H9 (cell line): ENCODE results near the gene BNIP5. TPM values are rescaled to one million over a fixed set of nuclear protein-coding genes. Genes with fewer than 3 reads are reported as not detected.

Experiments used
- DNase-seq: peaks from one replicate; pipeline ENCODE4 v3.0.0-alpha.2; 2017
- H2AFZ ChIP-seq: one replicate; pipeline ENCODE4 v1.6.1; 2013; ENCODE audit warnings: mild to moderate bottlenecking, low read length, control low read depth, moderate library complexity
- H2AK5ac ChIP-seq: 2 replicates; pipeline ENCODE4 v1.6.1; 2013; ENCODE audit warnings: low read length, control low read depth, mixed read lengths; ENCODE audit not compliant: insufficient read length
- H2BK120ac ChIP-seq: one replicate; pipeline ENCODE4 v1.6.1; 2013; ENCODE audit warnings: low read depth, mild to moderate bottlenecking, low read length, control low read depth, inconsistent platforms; ENCODE audit not compliant: poor library complexity, severe bottlenecking
- H2BK12ac ChIP-seq: 2 replicates; pipeline ENCODE4 v1.6.1; 2013; ENCODE audit warnings: low read length, control low read depth, mixed read lengths, low read depth; ENCODE audit not compliant: insufficient read length
- H2BK15ac ChIP-seq: 2 replicates; pipeline ENCODE4 v1.6.1; 2013; ENCODE audit warnings: low read depth, low read length, control low read depth
- H2BK20ac ChIP-seq: one replicate; pipeline ENCODE4 v1.6.1; 2013; ENCODE audit warnings: low read depth, mild to moderate bottlenecking, low read length, control low read depth, inconsistent platforms; ENCODE audit not compliant: poor library complexity, severe bottlenecking
- H2BK5ac ChIP-seq: 2 replicates; pipeline ENCODE4 v1.6.1; 2013; ENCODE audit warnings: low read length, control low read depth, mixed read lengths; ENCODE audit not compliant: insufficient read length
- H3K14ac ChIP-seq: 2 replicates; pipeline ENCODE4 v1.6.1; 2013; ENCODE audit warnings: low read length, control low read depth; ENCODE audit not compliant: insufficient read depth
- H3K18ac ChIP-seq: 2 replicates; pipeline ENCODE4 v1.6.1; 2013; ENCODE audit warnings: low read depth, mild to moderate bottlenecking, mixed read lengths, low read length, control low read depth; ENCODE audit not compliant: insufficient read length
- H3K23ac ChIP-seq: 2 replicates; pipeline ENCODE4 v1.6.1; 2013; ENCODE audit warnings: low read length, control low read depth, mixed read lengths, low read depth; ENCODE audit not compliant: insufficient read length
- H3K23me2 ChIP-seq: 2 replicates; pipeline ENCODE4 v1.6.1; 2013; ENCODE audit warnings: low read depth, mild to moderate bottlenecking, mixed read lengths, low read length, control low read depth; ENCODE audit not compliant: insufficient read length, poor library complexity, severe bottlenecking
- H3K27ac ChIP-seq: 2 replicates; pipeline ENCODE4 v1.5.1; 2013; ENCODE audit warnings: low read length, control low read depth, mixed read lengths, low read depth; ENCODE audit not compliant: insufficient read length
- H3K27me3 ChIP-seq: 2 replicates; pipeline ENCODE4 v1.6.1; 2013; ENCODE audit warnings: low read length, control low read depth, inconsistent platforms; ENCODE audit not compliant: insufficient read depth
- H3K4ac ChIP-seq: 2 replicates; pipeline ENCODE4 v1.6.1; 2013; ENCODE audit warnings: low read depth, mild to moderate bottlenecking, control low read depth, inconsistent platforms, low read length, moderate library complexity
- H3K4me1 ChIP-seq: 2 replicates; pipeline ENCODE4 v1.6.1; 2013; ENCODE audit warnings: low read length, control low read depth, inconsistent platforms; ENCODE audit not compliant: insufficient read depth
- H3K4me2 ChIP-seq: 2 replicates; pipeline ENCODE4 v1.6.1; 2013; ENCODE audit warnings: low read length, control low read depth, mixed read lengths; ENCODE audit not compliant: insufficient read length, insufficient read depth
- H3K56ac ChIP-seq: 2 replicates; pipeline ENCODE4 v1.6.1; 2013; ENCODE audit warnings: low read depth, mild to moderate bottlenecking, mixed read lengths, low read length, control low read depth; ENCODE audit not compliant: insufficient read length
- H3K79me1 ChIP-seq: 2 replicates; pipeline ENCODE4 v1.6.1; 2013; ENCODE audit warnings: low read depth, mild to moderate bottlenecking, moderate library complexity, low read length, control low read depth, inconsistent platforms; ENCODE audit not compliant: insufficient read depth, poor library complexity, severe bottlenecking
- H3K79me2 ChIP-seq: 2 replicates; pipeline ENCODE4 v1.6.1; 2013; ENCODE audit warnings: low read length, control low read depth, inconsistent platforms; ENCODE audit not compliant: insufficient read depth
- H3K9ac ChIP-seq: 2 replicates; pipeline ENCODE4 v1.6.1; 2013; ENCODE audit warnings: low read length, control low read depth, mixed read lengths; ENCODE audit not compliant: insufficient read length; ENCODE audit errors: extremely low read depth
- H3K9me3 ChIP-seq: one replicate; pipeline ENCODE4 v1.6.1; 2013; ENCODE audit warnings: low read depth, low read length, inconsistent platforms; ENCODE audit not compliant: control insufficient read depth
- H3T11ph ChIP-seq: one replicate; pipeline ENCODE4 v1.6.1; 2013; ENCODE audit warnings: mild to moderate bottlenecking, low read length, control low read depth, inconsistent platforms
- H4K20me1 ChIP-seq: one replicate; pipeline ENCODE4 v1.6.1; 2013; ENCODE audit not compliant: control insufficient read depth, insufficient read length, insufficient read depth
- H4K5ac ChIP-seq: 2 replicates; pipeline ENCODE4 v1.6.1; 2013; ENCODE audit warnings: low read depth, mild to moderate bottlenecking, mixed read lengths, low read length, control low read depth; ENCODE audit not compliant: insufficient read length
- H4K8ac ChIP-seq: replicated peaks from 2 replicates; pipeline ENCODE4 v1.6.1; 2013; ENCODE audit warnings: low read length, control low read depth, mixed read lengths, low read depth; ENCODE audit not compliant: insufficient read length
- H4K91ac ChIP-seq: 2 replicates; pipeline ENCODE4 v1.6.1; 2013; ENCODE audit warnings: low read depth, mild to moderate bottlenecking, moderate library complexity, mixed read lengths, low read length, control low read depth; ENCODE audit not compliant: insufficient read length
- H3K27ac Mint-ChIP-seq, 3 experiments: 2 replicates in 2 of 3; 3 replicates in 1 of 3; pipeline ENCODE4 v1.8.0; 2020 to 2021; ENCODE audit warnings: mixed read lengths in 3 of 3, mild to moderate bottlenecking in 1 of 3, moderate library complexity in 1 of 3
- H3K27me3 Mint-ChIP-seq: 2 replicates; pipeline ENCODE4 v1.8.0; 2021; ENCODE audit warnings: low read depth, mild to moderate bottlenecking, moderate library complexity, mixed read lengths
- H3K36me3 Mint-ChIP-seq, 3 experiments: 2 replicates in 2 of 3; 3 replicates in 1 of 3; pipeline ENCODE4 v1.8.0; 2020 to 2021; ENCODE audit warnings: low read depth in 3 of 3, mixed read lengths in 3 of 3; ENCODE audit not compliant: insufficient read depth in 1 of 3
- H3K4me1 Mint-ChIP-seq, 2 experiments: 2 replicates each; pipeline ENCODE4 v1.8.0; 2020; ENCODE audit warnings: mixed read lengths in 2 of 2
- H3K4me3 Mint-ChIP-seq, 2 experiments: 2 replicates in 1 of 2; 3 replicates in 1 of 2; pipeline ENCODE4 v1.8.0; 2020 to 2021; ENCODE audit warnings: mild to moderate bottlenecking in 2 of 2, mixed read lengths in 2 of 2, moderate library complexity in 1 of 2
- H3K9me3 Mint-ChIP-seq, 2 experiments: 2 replicates in 1 of 2; 3 replicates in 1 of 2; pipeline ENCODE4 v1.8.0; 2020; ENCODE audit warnings: mild to moderate bottlenecking in 2 of 2, mixed read lengths in 2 of 2, moderate library complexity in 1 of 2
- CTCF ChIP-seq: fragments of 200-600 bp; sonication (generic); conservative IDR thresholded peaks from 3 replicates; pipeline ENCODE4 v1.8.0; 2021; ENCODE audit warnings: antibody characterized with exemption, mild to moderate bottlenecking
- WGBS: extraction: QIAGEN DNeasy Blood & Tissue Kit; methylation state at CpG from one replicate; pipeline ENCODE4 v1.1.7; 2013; ENCODE audit warnings: missing lambda C conversion rate, low lambda C conversion rate, mixed read lengths; ENCODE audit not compliant: insufficient read length; ENCODE audit errors: extremely low coverage; 5-methylcytosine and 5-hydroxymethylcytosine counted together
- total RNA-seq: library from RNA; stranded (reverse); gene quantifications from 2 replicates; pipeline ENCODE4 v1.2.1, GENCODE V29; 2021

Gene BNIP5
- total RNA-seq, 1 experiment from 2014 or later = not detected

GRCh38 chr6:36305885-36306284, 30.8 kb downstream of the BNIP5 start:
- Histone ChIP-seq H3K27me3 (no peaks in the 10 kb centered on the region), H3K23ac (no peak overlapping the region), H2AK5ac (no peak overlapping the region), H2AFZ (no peak overlapping the region), H3T11ph (no peak overlapping the region), H4K5ac (no peak overlapping the region), H3K79me1 (no peaks in the 10 kb centered on the region), H3K14ac (no peak overlapping the region), H2BK15ac (no peak overlapping the region), H3K27ac (no peak overlapping the region), H3K4ac (no peak overlapping the region), H4K91ac (no peak overlapping the region), H2BK120ac (no peak overlapping the region), H2BK12ac (no peak overlapping the region), H3K4me2 (no peak overlapping the region), H3K4me1 (no peaks in the 10 kb centered on the region), H3K56ac (no peak overlapping the region), H2BK20ac (no peak overlapping the region), H4K20me1 (no peaks in the 10 kb centered on the region), H3K18ac (no peak overlapping the region), H3K9me3 (no peaks in the 10 kb centered on the region), H2BK5ac (no peak overlapping the region), H3K23me2 (peaks cover 4% of the 10 kb centered on the region), H3K79me2 (no peaks in the 10 kb centered on the region), H3K9ac (no peak overlapping the region), H4K8ac (no peak overlapping the region)
- peaks cover 5% of the 10 kb centered on the region for H3K27me3 Mint-ChIP-seq
- no peak for DNase-seq
- WGBS = 100% methylated on average over 1 of the region's 11 CpGs
- H3K27ac Mint-ChIP-seq = no peak overlapping the region
- no peak overlapping the region for H3K4me3 Mint-ChIP-seq
- H3K4me1 Mint-ChIP-seq = peaks cover 16 to 17% of the 10 kb centered on the region in 2 experiments
- H3K36me3 Mint-ChIP-seq = no peaks in the 10 kb centered on the region; a peak in 1 of 7 replicates
- TF ChIP-seq CTCF = no peak
- H3K9me3 Mint-ChIP-seq = peaks cover 0 to 1% of the 10 kb centered on the region in 2 experiments; a peak in 1 of 5 replicates
